C4-2B (cell line): ENCODE results near the gene ATXN1.

Source experiments
- CTCF ChIP-seq: fragments of 450-650 bp; conservative IDR thresholded peaks from 2 replicates; pipeline ENCODE4 v1.5.1; 2017; ENCODE audit warnings: mild to moderate bottlenecking
- ZFX ChIP-seq: fragments of 450-650 bp; IDR thresholded peaks from 2 replicates; pipeline ENCODE4 v1.6.1; 2017

DNA sequence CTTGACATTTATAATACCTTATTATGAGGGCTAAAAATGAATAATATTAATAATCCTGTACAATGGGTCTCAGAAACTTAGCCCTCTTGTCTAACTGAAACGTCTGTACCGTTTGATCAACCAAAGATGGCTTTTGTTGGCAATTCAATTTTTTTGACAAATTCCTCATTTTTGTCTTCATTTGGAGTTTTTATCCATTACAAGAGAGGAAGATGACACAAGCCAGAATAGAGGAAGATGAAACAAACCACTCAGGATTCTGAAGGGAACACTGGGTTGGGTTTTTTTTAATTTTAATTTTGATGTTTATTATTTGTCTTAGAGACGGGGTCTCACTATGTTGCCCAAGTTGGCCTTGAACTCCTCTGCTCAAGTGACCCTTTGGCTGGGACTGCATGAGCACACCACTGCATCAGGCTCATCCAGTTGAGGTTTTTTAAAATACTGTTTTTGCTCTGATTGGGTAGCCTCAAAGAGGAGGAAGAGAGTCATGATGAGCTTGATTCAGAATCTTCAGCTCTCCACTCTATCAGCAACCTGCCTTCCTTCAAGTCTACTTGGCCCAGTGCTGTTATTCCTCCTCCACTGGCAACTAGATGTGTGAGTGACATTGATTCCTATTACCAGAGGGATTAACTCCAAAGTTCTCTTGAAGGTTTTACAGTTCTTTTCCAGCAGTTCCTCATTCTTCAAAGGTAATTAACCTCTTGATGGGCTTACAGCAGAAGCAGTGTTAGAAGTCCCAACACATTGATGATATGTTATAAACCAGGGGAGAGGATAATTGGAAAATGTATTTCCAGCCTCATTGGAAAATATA, 71.3 kb downstream of the ATXN1 start:
- no peak for TF ChIP-seq CTCF
- no peak for TF ChIP-seq ZFX
